Measurements from ENCODE around the gene CHD2. TPM values are rescaled to one million over a fixed set of nuclear protein-coding genes. Genes with fewer than 3 reads are reported as not detected.

The CHD2 gene
- total and polyA plus RNA-seq, 4 donors, result 13.9 to 90.2 (median 49.4) TPM

DNA sequence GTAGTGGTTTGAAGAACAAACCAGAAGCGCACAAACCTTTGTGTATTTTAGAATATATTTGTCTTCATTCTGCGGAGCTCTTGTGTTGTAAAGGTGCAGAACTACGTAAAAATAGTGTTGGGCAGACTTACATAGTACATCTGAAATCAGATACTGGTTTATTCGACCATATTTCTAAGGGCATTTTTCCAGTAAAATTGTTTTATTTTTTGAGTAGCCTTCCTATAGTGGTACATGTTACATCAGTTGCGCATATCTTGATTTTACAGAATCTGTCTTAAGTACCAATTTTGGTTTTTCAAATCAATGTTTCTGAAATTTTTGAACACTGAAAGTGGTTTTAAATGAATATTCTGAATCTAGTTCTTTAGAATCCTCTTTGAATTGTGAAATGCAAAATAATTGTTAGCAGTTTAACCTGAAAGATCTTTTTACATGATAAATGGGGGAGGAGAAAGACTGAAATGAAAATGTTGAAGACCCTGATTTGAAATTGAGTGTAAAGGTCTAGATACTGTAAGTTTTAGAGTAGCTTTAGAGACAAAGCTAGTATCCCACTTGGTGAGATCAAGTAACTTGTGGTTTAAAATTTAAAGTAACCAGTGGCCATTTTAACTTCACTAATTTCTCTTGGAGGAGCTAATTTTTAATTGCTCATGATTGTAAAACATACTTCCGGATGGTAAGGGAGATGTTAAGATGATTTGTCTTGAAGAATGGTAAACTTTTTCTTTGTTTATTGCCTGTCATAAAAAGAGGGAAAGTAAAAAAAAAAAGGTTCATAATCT is 15.5 kb upstream of the CHD2 start:
- Histone ChIP-seq H3K27ac (ENCODE audit: low read depth in 1 of 2, low read length in 2 of 2) (peak overlapping the region; percentile 100), H3K9ac (ENCODE audit: low read depth in 1 of 2, low read length in 2 of 2) (peak overlapping the region; percentile 98 to 100), H3K36me3 (ENCODE audit: control insufficient read depth in 4 of 4, insufficient read depth in 3 of 4, low read depth in 1 of 4, low read length in 3 of 4) (peaks cover 0 to 27% (median 12%) of the 10 kb centered on the region in 4 donors), H3K27me3 (ENCODE audit: control insufficient read depth in 4 of 4, insufficient read depth in 4 of 4, low read length in 3 of 4) (no peaks in the 10 kb centered on the region), H3K4me1 (ENCODE audit: control insufficient read depth in 4 of 4, insufficient read depth in 4 of 4, low read length in 3 of 4) (peaks cover 0 to 36% (median 2%) of the 10 kb centered on the region in 4 donors), H3K4me3 (ENCODE audit: low read depth in 1 of 3, low read length in 3 of 3) (peak overlapping the region; percentile 85 to 98 (median 95)), H3K9me3 (ENCODE audit: control insufficient read depth in 4 of 4, low read length in 3 of 4) (no peaks in the 10 kb centered on the region)
- WGBS, result 1% methylated on average over 6 of the region's 6 CpGs
- DNase-seq (ENCODE audit: low spot score), result no peak
- TF ChIP-seq YY1 (IDR thresholded peaks at IDR 0.05) (peak; percentile 58), HNF4A (conservative IDR thresholded peaks at IDR 0.05) (no peak), RAD21 (IDR thresholded peaks at IDR 0.05) (no peak), HNF4G (IDR thresholded peaks at IDR 0.05) (no peak), EGR1 (IDR thresholded peaks at IDR 0.05; ENCODE audit: low read depth in 2 of 2) (no peak), FOXA1 (IDR thresholded peaks at IDR 0.05) (no peak), TAF1 (conservative IDR thresholded peaks at IDR 0.05) (peak; percentile 8), RXRA (IDR thresholded peaks at IDR 0.05) (no peak), JUND (IDR thresholded peaks at IDR 0.05) (no peak), FOXA2 (IDR thresholded peaks at IDR 0.05) (no peak), SP1 (IDR thresholded peaks at IDR 0.05) (no peak)
- TF ChIP-seq, protein P1, sequence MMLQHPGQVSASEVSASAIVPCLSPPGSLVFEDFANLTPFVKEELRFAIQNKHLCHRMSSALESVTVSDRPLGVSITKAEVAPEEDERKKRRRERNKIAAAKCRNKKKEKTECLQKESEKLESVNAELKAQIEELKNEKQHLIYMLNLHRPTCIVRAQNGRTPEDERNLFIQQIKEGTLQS (IDR thresholded peaks at IDR 0.05), result no peak
- TF ChIP-seq, protein P2, sequence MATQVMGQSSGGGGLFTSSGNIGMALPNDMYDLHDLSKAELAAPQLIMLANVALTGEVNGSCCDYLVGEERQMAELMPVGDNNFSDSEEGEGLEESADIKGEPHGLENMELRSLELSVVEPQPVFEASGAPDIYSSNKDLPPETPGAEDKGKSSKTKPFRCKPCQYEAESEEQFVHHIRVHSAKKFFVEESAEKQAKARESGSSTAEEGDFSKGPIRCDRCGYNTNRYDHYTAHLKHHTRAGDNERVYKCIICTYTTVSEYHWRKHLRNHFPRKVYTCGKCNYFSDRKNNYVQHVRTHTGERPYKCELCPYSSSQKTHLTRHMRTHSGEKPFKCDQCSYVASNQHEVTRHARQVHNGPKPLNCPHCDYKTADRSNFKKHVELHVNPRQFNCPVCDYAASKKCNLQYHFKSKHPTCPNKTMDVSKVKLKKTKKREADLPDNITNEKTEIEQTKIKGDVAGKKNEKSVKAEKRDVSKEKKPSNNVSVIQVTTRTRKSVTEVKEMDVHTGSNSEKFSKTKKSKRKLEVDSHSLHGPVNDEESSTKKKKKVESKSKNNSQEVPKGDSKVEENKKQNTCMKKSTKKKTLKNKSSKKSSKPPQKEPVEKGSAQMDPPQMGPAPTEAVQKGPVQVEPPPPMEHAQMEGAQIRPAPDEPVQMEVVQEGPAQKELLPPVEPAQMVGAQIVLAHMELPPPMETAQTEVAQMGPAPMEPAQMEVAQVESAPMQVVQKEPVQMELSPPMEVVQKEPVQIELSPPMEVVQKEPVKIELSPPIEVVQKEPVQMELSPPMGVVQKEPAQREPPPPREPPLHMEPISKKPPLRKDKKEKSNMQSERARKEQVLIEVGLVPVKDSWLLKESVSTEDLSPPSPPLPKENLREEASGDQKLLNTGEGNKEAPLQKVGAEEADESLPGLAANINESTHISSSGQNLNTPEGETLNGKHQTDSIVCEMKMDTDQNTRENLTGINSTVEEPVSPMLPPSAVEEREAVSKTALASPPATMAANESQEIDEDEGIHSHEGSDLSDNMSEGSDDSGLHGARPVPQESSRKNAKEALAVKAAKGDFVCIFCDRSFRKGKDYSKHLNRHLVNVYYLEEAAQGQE (IDR thresholded peaks at IDR 0.05), result no peak
- TF ChIP-seq, protein P3, sequence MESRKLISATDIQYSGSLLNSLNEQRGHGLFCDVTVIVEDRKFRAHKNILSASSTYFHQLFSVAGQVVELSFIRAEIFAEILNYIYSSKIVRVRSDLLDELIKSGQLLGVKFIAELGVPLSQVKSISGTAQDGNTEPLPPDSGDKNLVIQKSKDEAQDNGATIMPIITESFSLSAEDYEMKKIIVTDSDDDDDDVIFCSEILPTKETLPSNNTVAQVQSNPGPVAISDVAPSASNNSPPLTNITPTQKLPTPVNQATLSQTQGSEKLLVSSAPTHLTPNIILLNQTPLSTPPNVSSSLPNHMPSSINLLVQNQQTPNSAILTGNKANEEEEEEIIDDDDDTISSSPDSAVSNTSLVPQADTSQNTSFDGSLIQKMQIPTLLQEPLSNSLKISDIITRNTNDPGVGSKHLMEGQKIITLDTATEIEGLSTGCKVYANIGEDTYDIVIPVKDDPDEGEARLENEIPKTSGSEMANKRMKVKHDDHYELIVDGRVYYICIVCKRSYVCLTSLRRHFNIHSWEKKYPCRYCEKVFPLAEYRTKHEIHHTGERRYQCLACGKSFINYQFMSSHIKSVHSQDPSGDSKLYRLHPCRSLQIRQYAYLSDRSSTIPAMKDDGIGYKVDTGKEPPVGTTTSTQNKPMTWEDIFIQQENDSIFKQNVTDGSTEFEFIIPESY (IDR thresholded peaks at IDR 0.05), result no peak

DNA sequence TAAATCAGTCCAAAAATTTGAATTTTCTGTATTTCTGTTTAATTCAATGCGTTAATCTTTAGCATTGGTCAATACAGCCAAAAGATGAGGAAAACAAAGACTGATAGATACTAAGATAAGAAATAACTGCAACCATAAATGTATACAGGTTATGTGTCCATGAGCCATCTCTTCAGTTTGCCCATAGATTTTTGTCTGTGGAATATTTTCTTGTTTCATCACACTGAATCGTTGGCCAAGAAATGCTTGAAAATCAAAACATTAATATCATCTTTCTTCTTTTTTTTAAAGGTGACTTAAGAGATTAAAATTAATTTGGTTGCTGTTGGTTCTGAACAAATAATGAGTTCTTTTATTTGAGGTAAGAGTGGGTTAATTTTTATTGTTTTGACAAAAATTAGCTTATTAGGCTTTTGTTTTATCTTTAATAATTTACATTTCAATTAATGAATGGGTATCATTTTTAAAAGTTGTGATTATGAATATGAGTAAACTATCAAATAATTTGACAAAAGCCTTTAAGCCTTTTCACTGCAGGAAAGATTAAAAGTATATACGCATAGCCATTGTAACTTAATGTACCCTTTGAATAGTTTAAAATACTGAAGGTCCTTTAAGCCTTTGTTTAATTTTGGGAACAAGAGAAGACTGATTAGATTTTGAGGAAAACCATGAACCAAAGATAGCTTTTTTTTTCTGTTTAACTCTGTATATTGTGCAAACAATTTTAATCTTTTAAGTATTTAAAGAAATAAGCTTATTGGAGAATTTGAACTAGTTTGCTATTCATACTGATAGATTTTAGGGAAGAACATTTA is 14.7 kb upstream of the CHD2 start:
- TF ChIP-seq NR2F2 (IDR thresholded peaks at IDR 0.05) (no peak), YY1 (IDR thresholded peaks at IDR 0.05) (peak; percentile 11)
- H3K27me3 ChIP-seq (ENCODE audit: control insufficient read depth in 4 of 4, insufficient read depth in 4 of 4, low read length in 3 of 4), result no peaks in the 10 kb centered on the region
- peak overlapping the region; percentile 100 for H3K27ac ChIP-seq (ENCODE audit: low read depth in 1 of 2, low read length in 2 of 2)
- DNase-seq (ENCODE audit: low spot score), result no peak
- H3K4me1 ChIP-seq (ENCODE audit: control insufficient read depth in 4 of 4, insufficient read depth in 4 of 4, low read length in 3 of 4), result peaks cover 0 to 39% (median 2%) of the 10 kb centered on the region in 4 donors
- peak overlapping the region; percentile 41 to 98 (median 95) for H3K4me3 ChIP-seq (ENCODE audit: low read depth in 1 of 3, low read length in 3 of 3)
- H3K9me3 ChIP-seq (ENCODE audit: control insufficient read depth in 4 of 4, low read length in 3 of 4), result no peaks in the 10 kb centered on the region
- H3K9ac ChIP-seq (ENCODE audit: low read depth in 1 of 2, low read length in 2 of 2), result peak overlapping the region; percentile 98 to 100
- peaks cover 0 to 29% (median 14%) of the 10 kb centered on the region in 4 donors for H3K36me3 ChIP-seq (ENCODE audit: control insufficient read depth in 4 of 4, insufficient read depth in 3 of 4, low read depth in 1 of 4, low read length in 3 of 4)
- 21% methylated on average over 3 of the region's 3 CpGs for WGBS
